ENCODE results near the gene HMCN2. TPM values are rescaled to one million over a fixed set of nuclear protein-coding genes. Genes with fewer than 3 reads are reported as not detected.
A peak's percentile ranks its signal among the peaks of the same experiment; 100 is the strongest.

The HMCN2 gene
- total RNA-seq, 2 donors from 2014 or later, result 1.3 to 7.3 TPM

GRCh38 chr9:130459941-130460669 is 194.5 kb downstream of the HMCN2 start:
- Histone ChIP-seq H3K4me1 (peaks cover 0 to 7% of the 10 kb centered on the region in 2 donors), H3K9me3 (no peaks in the 10 kb centered on the region), H3K27me3 (no peaks in the 10 kb centered on the region), H3K4me3 (no peak overlapping the region), H3K36me3 (peaks cover 15% of the 10 kb centered on the region), H3K27ac (no peak overlapping the region)
- no peak for DNase-seq (ENCODE audit: low spot score)
- TF ChIP-seq CTCF (IDR thresholded peaks at IDR 0.05), result no peak

GRCh38 chr9:130461218-130461630 is 195.7 kb downstream of the HMCN2 start:
- TF ChIP-seq CTCF (IDR thresholded peaks at IDR 0.05), result peak; percentile 85 to 95
- Histone ChIP-seq H3K36me3 (peaks cover 18% of the 10 kb centered on the region), H3K4me3 (no peak overlapping the region), H3K27me3 (no peaks in the 10 kb centered on the region), H3K4me1 (peaks cover 0 to 7% of the 10 kb centered on the region in 2 donors), H3K9me3 (no peaks in the 10 kb centered on the region), H3K27ac (no peak overlapping the region)
- DNase-seq (ENCODE audit: low spot score), result no peak

GRCh38 chr9:130461731-130462130 is 196.2 kb downstream of the HMCN2 start:
- Histone ChIP-seq H3K9me3 (no peaks in the 10 kb centered on the region), H3K27ac (no peak overlapping the region), H3K4me1 (peaks cover 0 to 7% of the 10 kb centered on the region in 2 donors), H3K4me3 (no peak overlapping the region), H3K36me3 (peaks cover 23% of the 10 kb centered on the region), H3K27me3 (no peaks in the 10 kb centered on the region)
- no peak for DNase-seq (ENCODE audit: low spot score)
- TF ChIP-seq CTCF (IDR thresholded peaks at IDR 0.05), result no peak

GRCh38 chr9:130462685-130463540 is 197.4 kb downstream of the HMCN2 start:
- Histone ChIP-seq H3K9me3 (no peaks in the 10 kb centered on the region), H3K4me1 (peaks cover 0 to 7% of the 10 kb centered on the region in 2 donors), H3K27ac (no peak overlapping the region), H3K4me3 (no peak overlapping the region), H3K36me3 (peaks cover 23% of the 10 kb centered on the region), H3K27me3 (no peaks in the 10 kb centered on the region)
- no peak for TF ChIP-seq CTCF (IDR thresholded peaks at IDR 0.05)
- no peak for DNase-seq (ENCODE audit: low spot score)

GRCh38 chr9:130463763-130464745 is 198.5 kb downstream of the HMCN2 start:
- no peak for DNase-seq (ENCODE audit: low spot score)
- Histone ChIP-seq H3K27me3 (no peaks in the 10 kb centered on the region), H3K4me3 (no peak overlapping the region), H3K27ac (no peak overlapping the region), H3K36me3 (peaks cover 23% of the 10 kb centered on the region), H3K9me3 (no peaks in the 10 kb centered on the region), H3K4me1 (peaks cover 0 to 7% of the 10 kb centered on the region in 2 donors)
- TF ChIP-seq CTCF (IDR thresholded peaks at IDR 0.05), result no peak

All from right atrium auricular region (tissue), 2 donors.